ENCODE data around the gene ABCC8. TPM values are rescaled to one million over a fixed set of nuclear protein-coding genes. Genes with fewer than 3 reads are reported as not detected.
A peak's percentile ranks its signal among the peaks of the same experiment; 100 is the strongest.
"Not testable (repeated sequence)": the region's sequence is repeated elsewhere in the genome, so short reads cannot be mapped to it uniquely, and the experiment has no call there.

The ABCC8 gene
- polyA plus RNA-seq, 2 of the 4 experiments (the other 2 are of a cell fraction) = 1.1 to 2.0 TPM

- H3K9me3 ChIP-seq = no peaks in the 10 kb centered on the region
- ChIA-PET POLR2A (no interaction called here), CTCF (interaction anchor here (0.8 to 1.9 kb wide), 9 partner anchors 31 to 199 kb away, joined by 3 to 9 read pairs (median 4); no protein-coding TSS in a partner anchor)
- H3K4me3 ChIP-seq = no peak overlapping the region
- TF ChIP-seq RFX5 (IDR thresholded peaks at IDR 0.05) (no peak), E2F6 (IDR thresholded peaks at IDR 0.05; ENCODE audit: borderline replicate concordance, low read depth) (no peak), POLR2AphosphoS2 (conservative IDR thresholded peaks at IDR 0.05; ENCODE audit: low read length) (no peak), BHLHE40 (IDR thresholded peaks at IDR 0.05; ENCODE audit: low read depth, low read length) (no peak), ZSCAN20 (CRISPR knock-in tag; IDR thresholded peaks at IDR 0.05) (no peak), MAZ (IDR thresholded peaks at IDR 0.05; ENCODE audit: borderline replicate concordance, low read depth, low read length) (no peak), RCOR1 (IDR thresholded peaks at IDR 0.05; ENCODE audit: low read depth, low read length) (no peak), POLR2A (IDR thresholded peaks at IDR 0.05; ENCODE audit: low read length) (no peak)
- no peak overlapping the region for H3K27ac ChIP-seq
- no peak for ATAC-seq
- WGBS (ENCODE audit: missing lambda C conversion rate) = 65% methylated on average over 3 of the region's 3 CpGs
- FAIRE-seq = no peak
- peaks cover 2% of the 10 kb centered on the region; the same call in 2 of the 3 replicates for H3K4me1 ChIP-seq
- DNase-seq (ENCODE audit: low read depth in 1 of 2, low spot score in 1 of 2) = no peak
- H3K4me2 ChIP-seq = no peak overlapping the region
Observed at GRCh38 chr11:17428925-17429324, 47.7 kb downstream of the ABCC8 start.

DNA sequence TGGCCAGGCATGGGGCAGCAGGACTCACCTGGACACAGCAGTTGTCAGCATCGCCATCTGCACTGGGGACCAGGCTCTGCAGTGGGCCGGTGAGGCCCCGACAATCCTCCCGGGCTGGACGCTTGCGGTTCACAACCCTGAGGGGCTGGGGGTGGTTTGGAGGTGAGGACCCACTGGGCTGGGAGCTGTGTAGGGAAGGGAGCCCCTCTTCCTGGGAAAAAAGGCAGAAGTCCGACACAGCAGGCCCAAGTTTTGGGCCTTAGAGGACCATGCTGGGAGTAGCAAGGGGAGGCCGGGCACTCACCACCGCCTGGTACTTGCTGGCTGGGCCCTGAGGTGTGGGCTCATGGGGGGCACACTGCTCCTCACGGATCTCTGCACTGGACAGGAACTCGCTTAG, 48.4 kb downstream of the ABCC8 start:
- TF ChIP-seq ATOH8 (CRISPR knock-in tag; IDR thresholded peaks at IDR 0.05; ENCODE audit: low read depth) (no peak), EHMT2 (IDR thresholded peaks at IDR 0.05; ENCODE audit: low read depth) (no peak), JUN (IDR thresholded peaks at IDR 0.05) (no peak), POLR2A (IDR thresholded peaks at IDR 0.05; ENCODE audit: low read length) (no peak), MAX (IDR thresholded peaks at IDR 0.05) (no peak), BCL3 (IDR thresholded peaks at IDR 0.05) (no peak), CEBPB (IDR thresholded peaks at IDR 0.05) (no peak), ESRRA (IDR thresholded peaks at IDR 0.05; ENCODE audit: borderline replicate concordance, low read length) (no peak)
- POLR2A ChIA-PET = no interaction called here
- no peak overlapping the region for H3K4me2 ChIP-seq
- DNase-seq (ENCODE audit: low read depth in 1 of 2, low spot score in 1 of 2) (no peak), FAIRE-seq (no peak), ATAC-seq (no peak)
- H3K4me1 ChIP-seq = peaks cover 8% of the 10 kb centered on the region; the same call in 2 of the 3 replicates
- H3K9me3 ChIP-seq = no peaks in the 10 kb centered on the region
- CTCF ChIA-PET = interaction anchor here (1.3 to 1.9 kb wide), 6 partner anchors 31 to 100 kb away, joined by 4 to 9 read pairs (median 5); no protein-coding TSS in a partner anchor
- H3K27ac ChIP-seq = no peak overlapping the region
- H3K4me3 ChIP-seq = no peak overlapping the region
- WGBS (ENCODE audit: missing lambda C conversion rate) = 76% methylated on average over 5 of the region's 11 CpGs

DNA sequence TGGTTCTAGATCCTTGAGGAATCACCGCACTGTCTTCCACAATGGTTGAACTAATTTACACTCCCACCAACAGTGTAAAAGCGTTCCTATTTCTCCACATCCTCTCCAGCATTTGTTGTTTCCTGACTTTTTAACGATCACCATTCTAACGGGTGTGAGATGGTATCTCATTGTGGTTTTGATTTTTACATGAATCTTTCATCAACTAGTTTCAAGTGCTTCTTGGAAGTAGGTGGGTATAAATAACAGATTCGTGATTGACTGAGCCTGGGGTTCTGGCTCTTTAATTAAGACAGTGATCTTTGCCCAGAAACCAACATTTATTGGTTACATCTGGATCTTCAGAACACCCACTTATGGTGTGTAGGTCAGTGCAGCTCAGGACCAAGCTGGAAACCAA, 50.4 kb downstream of the ABCC8 start:
- WGBS (ENCODE audit: missing lambda C conversion rate) = 69% methylated on average over 5 of the region's 5 CpGs

DNA sequence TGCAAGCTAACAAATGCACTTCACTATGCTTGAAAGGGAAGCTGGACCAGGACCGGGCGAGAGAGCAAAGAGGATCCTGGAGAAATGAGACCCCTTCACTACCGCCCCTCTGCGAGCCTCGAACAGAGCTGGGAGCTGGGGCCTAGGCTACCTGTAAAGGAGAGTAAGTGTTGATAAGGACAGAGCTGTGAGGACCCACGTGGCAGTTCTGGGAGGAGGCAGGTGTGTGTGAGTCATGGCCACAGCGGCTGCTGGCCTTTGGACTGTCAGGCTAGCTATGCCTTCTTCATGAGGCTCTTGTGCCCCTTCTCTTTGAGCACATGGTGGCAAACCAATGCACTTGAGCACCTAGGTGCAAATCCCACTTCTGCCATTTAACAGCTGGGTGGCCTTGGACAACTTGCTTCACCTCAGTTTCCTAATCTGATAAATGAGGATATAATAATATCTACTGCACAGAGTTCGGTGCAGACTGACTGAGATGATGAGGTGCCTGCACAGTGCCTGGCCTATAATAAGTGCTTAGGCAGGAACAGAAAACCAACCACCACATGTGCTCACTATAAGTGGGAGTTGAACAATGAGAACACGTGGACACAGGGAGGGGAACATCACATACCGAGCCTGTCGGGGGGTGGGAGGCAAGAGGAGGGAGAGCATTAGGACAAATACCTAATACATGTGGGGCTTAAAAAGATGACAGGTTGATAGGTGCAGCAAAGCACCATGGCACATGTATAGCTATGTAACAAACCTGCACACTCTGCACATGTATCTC, 52.9 kb downstream of the ABCC8 start:
- ChIA-PET POLR2A (interaction anchor here (0.7 kb wide), 2 partner anchors 13 to 18 kb away, joined by 3 to 7 read pairs; no protein-coding TSS in a partner anchor), CTCF (interaction anchor here (0.8 to 1.3 kb wide), 7 partner anchors 26 to 555 kb away, joined by 3 to 5 read pairs (median 3); no protein-coding TSS in a partner anchor)
- Histone ChIP-seq H3K4me3 (no peak overlapping the region), H3K4me1 (peaks cover 8% of the 10 kb centered on the region; the same call in 2 of the 3 replicates), H3K27ac (no peak overlapping the region), H3K4me2 (no peak overlapping the region), H3K9me3 (no peaks in the 10 kb centered on the region)
- 70% methylated on average over 11 of the region's 11 CpGs for WGBS (ENCODE audit: missing lambda C conversion rate)
- DNase-seq (ENCODE audit: low read depth in 1 of 2, low spot score in 1 of 2) = peak in 1 of 2 experiments; percentile 29
- ATAC-seq = peak; percentile 66 to 71; a peak in 4 of 6 replicates
- no peak for FAIRE-seq
- TF ChIP-seq NR3C1 (IDR thresholded peaks at IDR 0.05) = no peak
- TF ChIP-seq NPAS2 (CRISPR knock-in tag; IDR thresholded peaks at IDR 0.05; ENCODE audit: borderline replicate concordance) = no peak
- no peak for TF ChIP-seq ELK1 (IDR thresholded peaks at IDR 0.05; ENCODE audit: low read depth, low read length)
- TF ChIP-seq RAD21 (conservative IDR thresholded peaks at IDR 0.05 in 1 of 2, IDR thresholded peaks at IDR 0.05 in 1 of 2) = no peak
- no peak for TF ChIP-seq CBX2 (IDR thresholded peaks at IDR 0.05; ENCODE audit: borderline replicate concordance, low read depth)
- TF ChIP-seq HOXB13 (CRISPR knock-in tag; IDR thresholded peaks at IDR 0.05; ENCODE audit: low read depth) = no peak
- TF ChIP-seq CTCF (IDR thresholded peaks at IDR 0.05) = no peak
- no peak for TF ChIP-seq ZFP36 (IDR thresholded peaks at IDR 0.05; ENCODE audit: borderline replicate concordance, partially characterized antibody)

More for the DNA sequence above, 50.4 kb downstream of the ABCC8 start:
- H3K9me3 ChIP-seq; H3K4me3 ChIP-seq; H3K4me1 ChIP-seq; DNase-seq (ENCODE audit: low read depth in 1 of 2, low spot score in 1 of 2); ATAC-seq; H3K27ac ChIP-seq; POLR2A ChIA-PET; FAIRE-seq; H3K4me2 ChIP-seq: not testable (repeated sequence)
- CTCF ChIA-PET = interaction anchor here (1.4 kb wide), 1 partner anchor 28 kb away, joined by 3 read pairs; no protein-coding TSS in a partner anchor

Data from A549 (cell line).